OCI-LY3 (cell line): ENCODE measurements around the gene ERCC5.

ENCODE experiments used
- CTCF ChIP-seq: fragments of 200-600, 300-600 bp; sonication (generic); IDR thresholded peaks from 2 replicates; pipeline ENCODE4 v1.5.1; 2014; ENCODE audit warnings: antibody characterized with exemption, low read length, low read depth
- EZH2phosphoT487 ChIP-seq: fragments of 200-600 bp; shearing (Covaris generic); IDR thresholded peaks from 2 replicates; pipeline ENCODE4 v1.6.1; 2018; ENCODE audit warnings: antibody characterized with exemption, mixed run types, low read depth

GRCh38 chr13:102869948-102870676 is 24.3 kb downstream of the ERCC5 start:
- TF ChIP-seq CTCF (no peak), EZH2phosphoT487 (no peak)
